OCI-LY3 (cell line): ENCODE results near the gene JSRP1.

Experiments used
- CTCF ChIP-seq: fragments of 200-600, 300-600 bp; sonication (generic); IDR thresholded peaks from 2 replicates; pipeline ENCODE4 v1.5.1; 2014; ENCODE audit warnings: antibody characterized with exemption, low read length, low read depth
- EZH2phosphoT487 ChIP-seq: fragments of 200-600 bp; shearing (Covaris generic); IDR thresholded peaks from 2 replicates; pipeline ENCODE4 v1.6.1; 2018; ENCODE audit warnings: antibody characterized with exemption, mixed run types, low read depth

DNA sequence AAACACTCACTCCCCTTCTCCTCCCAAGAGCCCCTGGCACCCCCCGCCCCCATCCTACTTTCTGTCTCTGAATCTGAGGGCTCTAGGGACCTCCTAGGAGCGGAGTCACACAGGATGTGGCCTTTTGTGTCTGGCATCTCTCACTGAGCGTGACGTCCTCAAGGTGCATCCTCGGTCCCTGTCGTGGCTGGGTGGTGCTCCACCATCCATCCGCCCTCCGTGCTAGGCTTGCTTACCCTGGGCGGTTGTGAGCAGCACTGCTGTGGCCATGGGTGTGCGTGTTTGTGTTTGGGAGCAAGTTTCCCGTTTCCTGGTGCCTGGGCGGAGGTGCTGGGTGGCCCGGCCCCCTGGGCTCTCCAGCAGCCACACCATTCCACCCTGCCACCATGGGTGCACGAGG lies 32.3 kb downstream of the JSRP1 start:
- TF ChIP-seq CTCF = no peak
- TF ChIP-seq EZH2phosphoT487 = no peak
